ENCODE results near the gene RNF14. TPM values are rescaled to one million over a fixed set of nuclear protein-coding genes. Genes with fewer than 3 reads are reported as not detected.

The RNF14 gene
- total and polyA plus RNA-seq, 10 of the 15 experiments (the other 5 are each of a cell fraction or from before 2014, with no cell fraction given), result 13.2 to 41.8 (median 28.3) TPM

- TF ChIP-seq CBX5 (IDR thresholded peaks at IDR 0.05; ENCODE audit: low read depth) (no peak), EGR1 (IDR thresholded peaks at IDR 0.05; ENCODE audit: borderline replicate concordance in 1 of 2, low read depth in 2 of 2, low read length in 2 of 2) (peak in 1 of 2 experiments; percentile 78; a peak in 2 of 3 replicates), ZNF207 (IDR thresholded peaks at IDR 0.05; ENCODE audit: borderline replicate concordance) (no peak), POLR2AphosphoS2 (IDR thresholded peaks at IDR 0.05; ENCODE audit: low read depth, low read length) (peak; percentile 59; the same call in 1 of the 2 replicates), SUZ12 (IDR thresholded peaks at IDR 0.05; ENCODE audit: unreplicated experiment) (no peak), EZH2 (IDR thresholded peaks at IDR 0.05; ENCODE audit: borderline replicate concordance, control insufficient read depth, low read depth, low read length) (no peak), SMARCA5 (IDR thresholded peaks at IDR 0.05) (no peak), HDAC2 (IDR thresholded peaks at IDR 0.05) (no peak), REST (IDR thresholded peaks at IDR 0.05; ENCODE audit: low read depth, low read length) (no peak), RUNX3 (IDR thresholded peaks at IDR 0.05; ENCODE audit: low read length) (peak; percentile 36; the same call in 1 of the 2 replicates), GABPA (IDR thresholded peaks at IDR 0.05; ENCODE audit: low read depth) (peak; percentile 89), SPI1 (IDR thresholded peaks at IDR 0.05; ENCODE audit: borderline replicate concordance, insufficient read depth, low read depth, low read length) (peak; percentile 90), POLR2A (IDR thresholded peaks at IDR 0.05; ENCODE audit: low read depth, low read length) (peak; percentile 98), NFYA (IDR thresholded peaks at IDR 0.05; ENCODE audit: borderline replicate concordance, low read depth, low read length) (no peak), TCF12 (IDR thresholded peaks at IDR 0.05; ENCODE audit: low read depth, low read length) (no peak), CBFB (IDR thresholded peaks at IDR 0.05; ENCODE audit: low read depth) (no peak; the same call in 1 of the 2 replicates), NFXL1 (IDR thresholded peaks at IDR 0.05; ENCODE audit: borderline replicate concordance) (no peak), TAF1 (IDR thresholded peaks at IDR 0.05; ENCODE audit: borderline replicate concordance, low read depth, low read length) (peak; percentile 56; the same call in 1 of the 2 replicates), CHD1 (IDR thresholded peaks at IDR 0.05; ENCODE audit: low read depth, low read length) (0 out of 2 replicates have a peak, but pooled peaks have one; percentile 23), ZBTB40 (IDR thresholded peaks at IDR 0.05; ENCODE audit: borderline replicate concordance) (peak; percentile 90), CHD4 (IDR thresholded peaks at IDR 0.05) (no peak)
- TF ChIP-seq, protein P1, sequence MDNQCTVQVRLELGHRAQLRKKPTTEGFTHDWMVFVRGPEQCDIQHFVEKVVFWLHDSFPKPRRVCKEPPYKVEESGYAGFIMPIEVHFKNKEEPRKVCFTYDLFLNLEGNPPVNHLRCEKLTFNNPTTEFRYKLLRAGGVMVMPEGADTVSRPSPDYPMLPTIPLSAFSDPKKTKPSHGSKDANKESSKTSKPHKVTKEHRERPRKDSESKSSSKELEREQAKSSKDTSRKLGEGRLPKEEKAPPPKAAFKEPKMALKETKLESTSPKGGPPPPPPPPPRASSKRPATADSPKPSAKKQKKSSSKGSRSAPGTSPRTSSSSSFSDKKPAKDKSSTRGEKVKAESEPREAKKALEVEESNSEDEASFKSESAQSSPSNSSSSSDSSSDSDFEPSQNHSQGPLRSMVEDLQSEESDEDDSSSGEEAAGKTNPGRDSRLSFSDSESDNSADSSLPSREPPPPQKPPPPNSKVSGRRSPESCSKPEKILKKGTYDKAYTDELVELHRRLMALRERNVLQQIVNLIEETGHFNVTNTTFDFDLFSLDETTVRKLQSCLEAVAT (IDR thresholded peaks at IDR 0.05), result no peak
Observed at GRCh38 chr5:141923448-141924313, 45.2 kb upstream of the RNF14 start, which contains the start of gene DELE1 (continued).
